ENCODE measurements around the gene RPS21.

DNA sequence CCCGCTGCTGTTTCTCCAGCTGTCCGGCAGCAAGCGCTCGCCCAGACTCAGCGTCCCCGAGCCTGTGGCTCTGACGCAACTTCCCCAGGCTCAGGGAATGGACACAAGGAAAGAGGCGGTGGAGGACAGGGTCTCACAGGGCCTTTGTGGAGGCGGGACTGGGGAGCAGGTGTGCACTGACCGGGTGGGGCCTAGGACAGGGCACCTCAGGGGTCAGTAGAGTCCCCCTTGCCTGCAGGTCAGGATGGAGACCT is 39.8 kb upstream of the RPS21 start:
- TF ChIP-seq, protein P1, sequence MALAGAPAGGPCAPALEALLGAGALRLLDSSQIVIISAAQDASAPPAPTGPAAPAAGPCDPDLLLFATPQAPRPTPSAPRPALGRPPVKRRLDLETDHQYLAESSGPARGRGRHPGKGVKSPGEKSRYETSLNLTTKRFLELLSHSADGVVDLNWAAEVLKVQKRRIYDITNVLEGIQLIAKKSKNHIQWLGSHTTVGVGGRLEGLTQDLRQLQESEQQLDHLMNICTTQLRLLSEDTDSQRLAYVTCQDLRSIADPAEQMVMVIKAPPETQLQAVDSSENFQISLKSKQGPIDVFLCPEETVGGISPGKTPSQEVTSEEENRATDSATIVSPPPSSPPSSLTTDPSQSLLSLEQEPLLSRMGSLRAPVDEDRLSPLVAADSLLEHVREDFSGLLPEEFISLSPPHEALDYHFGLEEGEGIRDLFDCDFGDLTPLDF (CRISPR knock-in tag; IDR thresholded peaks at IDR 0.05), result no peak
- TF ChIP-seq, protein P2, sequence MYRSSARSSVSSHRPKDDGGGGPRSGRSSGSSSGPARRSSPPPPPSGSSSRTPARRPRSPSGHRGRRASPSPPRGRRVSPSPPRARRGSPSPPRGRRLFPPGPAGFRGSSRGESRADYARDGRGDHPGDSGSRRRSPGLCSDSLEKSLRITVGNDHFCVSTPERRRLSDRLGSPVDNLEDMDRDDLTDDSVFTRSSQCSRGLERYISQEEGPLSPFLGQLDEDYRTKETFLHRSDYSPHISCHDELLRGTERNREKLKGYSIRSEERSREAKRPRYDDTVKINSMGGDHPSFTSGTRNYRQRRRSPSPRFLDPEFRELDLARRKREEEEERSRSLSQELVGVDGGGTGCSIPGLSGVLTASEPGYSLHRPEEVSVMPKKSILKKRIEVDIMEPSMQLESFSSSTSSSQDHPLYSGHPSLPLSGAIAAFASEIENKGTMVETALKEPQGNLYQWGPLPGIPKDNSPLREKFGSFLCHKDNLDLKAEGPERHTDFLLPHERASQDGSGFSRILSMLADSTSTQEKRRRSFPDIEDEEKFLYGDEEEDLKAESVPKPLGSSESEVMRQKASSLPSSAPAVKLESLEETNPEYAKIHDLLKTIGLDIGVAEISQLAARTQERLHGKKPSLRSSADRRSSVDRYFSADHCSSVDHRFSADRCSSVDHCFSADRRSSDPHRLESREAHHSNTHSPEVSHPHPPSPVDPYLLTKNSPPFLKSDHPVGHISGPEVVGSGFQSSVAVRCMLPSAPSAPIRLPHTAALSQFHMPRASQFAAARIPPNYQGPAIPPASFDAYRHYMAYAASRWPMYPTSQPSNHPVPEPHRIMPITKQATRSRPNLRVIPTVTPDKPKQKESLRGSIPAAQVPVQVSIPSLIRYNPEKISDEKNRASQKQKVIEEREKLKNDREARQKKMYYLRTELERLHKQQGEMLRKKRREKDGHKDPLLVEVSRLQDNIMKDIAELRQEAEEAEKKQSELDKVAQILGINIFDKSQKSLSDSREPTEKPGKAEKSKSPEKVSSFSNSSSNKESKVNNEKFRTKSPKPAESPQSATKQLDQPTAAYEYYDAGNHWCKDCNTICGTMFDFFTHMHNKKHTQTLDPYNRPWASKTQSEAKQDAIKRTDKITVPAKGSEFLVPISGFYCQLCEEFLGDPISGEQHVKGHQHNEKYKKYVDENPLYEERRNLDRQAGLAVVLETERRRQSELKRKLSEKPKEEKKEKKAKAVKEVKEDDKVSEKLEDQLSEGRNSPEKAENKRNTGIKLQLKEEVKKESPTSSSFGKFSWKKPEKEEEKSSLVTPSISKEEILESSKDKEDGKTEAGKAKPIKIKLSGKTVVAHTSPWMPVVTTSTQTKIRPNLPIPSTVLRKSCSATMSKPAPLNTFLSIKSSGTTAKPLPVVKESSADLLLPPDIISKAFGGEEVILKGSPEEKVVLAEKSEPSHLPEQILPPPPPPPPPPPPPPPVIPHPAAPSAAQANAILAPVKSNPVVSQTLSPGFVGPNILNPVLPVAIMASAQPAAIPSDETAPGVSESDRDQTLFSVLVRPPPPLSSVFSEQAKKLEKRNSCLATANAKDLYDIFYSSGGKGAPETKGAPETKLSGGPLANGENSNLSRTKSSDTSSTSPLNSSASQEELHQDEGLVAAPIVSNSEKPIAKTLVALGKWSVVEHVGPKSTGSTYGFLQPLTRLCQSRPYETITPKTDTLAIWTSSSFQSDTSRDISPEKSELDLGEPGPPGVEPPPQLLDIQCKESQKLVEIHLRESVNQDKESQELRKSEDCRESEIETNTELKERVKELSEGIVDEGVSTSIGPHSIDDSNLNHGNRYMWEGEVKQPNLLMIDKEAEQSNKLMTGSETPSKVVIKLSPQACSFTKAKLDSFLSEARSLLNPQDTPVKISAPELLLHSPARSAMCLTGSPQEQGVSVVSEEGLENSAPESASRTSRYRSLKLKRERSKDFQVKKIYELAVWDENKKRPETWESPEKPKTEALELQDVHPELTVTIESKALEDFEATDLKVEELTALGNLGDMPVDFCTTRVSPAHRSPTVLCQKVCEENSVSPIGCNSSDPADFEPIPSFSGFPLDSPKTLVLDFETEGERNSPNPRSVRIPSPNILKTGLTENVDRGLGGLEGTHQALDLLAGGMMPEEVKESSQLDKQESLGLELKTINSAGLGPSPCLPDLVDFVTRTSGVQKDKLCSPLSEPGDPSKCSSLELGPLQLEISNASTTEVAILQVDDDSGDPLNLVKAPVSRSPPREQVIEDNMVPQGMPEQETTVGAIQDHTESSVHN (CRISPR knock-in tag; IDR thresholded peaks at IDR 0.05), result no peak
- TF ChIP-seq MBNL3 (CRISPR knock-in tag; conservative IDR thresholded peaks at IDR 0.05), result no peak
- no peak for TF ChIP-seq PAWR (CRISPR knock-in tag; IDR thresholded peaks at IDR 0.05; ENCODE audit: borderline replicate concordance)
- TF ChIP-seq ZNF777 (CRISPR knock-in tag; IDR thresholded peaks at IDR 0.05), result no peak
- TF ChIP-seq POLR2A (IDR thresholded peaks at IDR 0.05; ENCODE audit: insufficient read depth in 1 of 2, low read depth in 2 of 2, low read length in 2 of 2), result no peak
- TF ChIP-seq KAT2B (IDR thresholded peaks at IDR 0.05; ENCODE audit: borderline replicate concordance, low read depth, low read length), result no peak
- no peak for TF ChIP-seq ZMYM3 (CRISPR knock-in tag; IDR thresholded peaks at IDR 0.05)
- no peak for TF ChIP-seq ZSCAN29 (CRISPR knock-in tag; conservative IDR thresholded peaks at IDR 0.05)
- TF ChIP-seq KDM1A (CRISPR knock-in tag; IDR thresholded peaks at IDR 0.05), result no peak

Data from HepG2 (cell line).